Measurements from ENCODE around the gene MMD2. TPM values are rescaled to one million over a fixed set of nuclear protein-coding genes. Genes with fewer than 3 reads are reported as not detected.

Gene MMD2
- total RNA-seq, 1 donor from 2014 or later, result not detected

- no peak overlapping the region for H3K27ac ChIP-seq
These were observed 24.5 kb downstream of the MMD2 start for GRCh38 chr7:4934419-4935025.

GRCh38 chr7:4931943-4932342 lies 27.0 kb downstream of the MMD2 start:
- ATAC-seq (no peak), DNase-seq (no peak)
- H3K27ac ChIP-seq, result no peak overlapping the region
- TF ChIP-seq CTCF (IDR thresholded peaks at IDR 0.05), result no peak
- no peaks in the 10 kb centered on the region for H3K4me1 ChIP-seq
- H3K36me3 ChIP-seq, result no peaks in the 10 kb centered on the region
- peaks cover 5% of the 10 kb centered on the region for H3K27me3 ChIP-seq
- intact Hi-C loops (cut with DNase I), result no loop called here
- H3K4me3 ChIP-seq, result no peak overlapping the region
- no peaks in the 10 kb centered on the region for H3K9me3 ChIP-seq

More at GRCh38 chr7:4934419-4935025, 24.5 kb downstream of the MMD2 start:
- H3K27me3 ChIP-seq, result no peaks in the 10 kb centered on the region
- H3K36me3 ChIP-seq, result no peaks in the 10 kb centered on the region
- H3K4me1 ChIP-seq, result no peaks in the 10 kb centered on the region
- no peak overlapping the region for H3K4me3 ChIP-seq
- no peaks in the 10 kb centered on the region for H3K9me3 ChIP-seq
- TF ChIP-seq CTCF (IDR thresholded peaks at IDR 0.05), result no peak
- intact Hi-C loops (cut with DNase I), result no loop called here
- DNase-seq (no peak), ATAC-seq (no peak)

- no peak for TF ChIP-seq CTCF (IDR thresholded peaks at IDR 0.05)
- intact Hi-C loops (cut with DNase I), result no loop called here
- H3K9me3 ChIP-seq, result no peaks in the 10 kb centered on the region
- H3K36me3 ChIP-seq, result no peaks in the 10 kb centered on the region
- no peaks in the 10 kb centered on the region for H3K4me1 ChIP-seq
- no peak for DNase-seq
- peaks cover 5% of the 10 kb centered on the region for H3K27me3 ChIP-seq
- H3K27ac ChIP-seq, result no peak overlapping the region
- no peak for ATAC-seq
- H3K4me3 ChIP-seq, result no peak overlapping the region
These were observed 30.0 kb downstream of the MMD2 start for GRCh38 chr7:4929005-4929404.

- DNase-seq, result no peak
- no peaks in the 10 kb centered on the region for H3K36me3 ChIP-seq
- H3K4me1 ChIP-seq, result no peaks in the 10 kb centered on the region
- TF ChIP-seq CTCF (IDR thresholded peaks at IDR 0.05), result no peak
- H3K9me3 ChIP-seq, result no peaks in the 10 kb centered on the region
- H3K4me3 ChIP-seq, result no peak overlapping the region
- intact Hi-C loops (cut with DNase I), result no loop called here
- ATAC-seq, result no peak
- peaks cover 5% of the 10 kb centered on the region for H3K27me3 ChIP-seq
- no peak overlapping the region for H3K27ac ChIP-seq
These were observed 30.5 kb downstream of the MMD2 start for GRCh38 chr7:4928445-4928844.

- no peak for DNase-seq
- intact Hi-C loops (cut with DNase I), result no loop called here
- no peaks in the 10 kb centered on the region for H3K36me3 ChIP-seq
- H3K9me3 ChIP-seq, result no peaks in the 10 kb centered on the region
- TF ChIP-seq CTCF (IDR thresholded peaks at IDR 0.05), result no peak
- no peak for ATAC-seq
- H3K4me3 ChIP-seq, result no peak overlapping the region
- no peaks in the 10 kb centered on the region for H3K27me3 ChIP-seq
- H3K4me1 ChIP-seq, result no peaks in the 10 kb centered on the region
- H3K27ac ChIP-seq, result no peak overlapping the region
These were observed 38.8 kb downstream of the MMD2 start for GRCh38 chr7:4919969-4920766.
